CD4-positive, alpha-beta T cell (primary cell): Measurements from ENCODE around the gene COL23A1. TPM values are rescaled to one million over a fixed set of nuclear protein-coding genes. Genes with fewer than 3 reads are reported as not detected.
"Not testable (repeated sequence)": the region's sequence is repeated elsewhere in the genome, so short reads cannot be mapped to it uniquely, and the experiment has no call there.

ENCODE experiments used
- ATAC-seq: fragments of 200-7000 bp; cut with Tn5 transposase; one replicate; pipeline ENCODE4 v1.10.0; 2022; ENCODE audit warnings: mild to moderate bottlenecking; ENCODE audit not compliant: poor library complexity
- CTCF ChIA-PET: fragments of 350-600 bp; sonication (Branson Sonifier 250); formaldehyde crosslinking; loops from one replicate; lab custom pipeline; 2021; ENCODE audit warnings: antibody characterized with exemption, inconsistent platforms; lab: Charles Lee
- POLR2A ChIA-PET: fragments of 350-600 bp; sonication (Branson Sonifier 250); formaldehyde crosslinking; loops from one replicate; lab custom pipeline; 2021; ENCODE audit warnings: antibody characterized with exemption, inconsistent platforms; lab: Charles Lee
- DNase-seq, 14 experiments: peaks; one replicate each; pipeline ENCODE4 v3.0.0-alpha.2; 2013 to 2020; ENCODE audit warnings: mixed read lengths in 2 of 14
- H3K27ac ChIP-seq, 2 donors: one replicate each; pipeline versions ENCODE4 v1.5.1 to v1.7.0; 2013; ENCODE audit warnings: low read length in 2 of 2, low read depth in 1 of 2, mild to moderate bottlenecking in 1 of 2
- H3K27me3 ChIP-seq, 2 experiments: 1 replicate in 1 of 2; 2 replicates in 1 of 2; pipeline versions ENCODE4 v1.6.1 to v1.7.0; 2013; ENCODE audit warnings: low read length in 2 of 2, control low read depth in 1 of 2, mild to moderate bottlenecking in 1 of 2, moderate library complexity in 1 of 2; ENCODE audit not compliant: insufficient read depth in 2 of 2, control insufficient read depth in 1 of 2
- H3K36me3 ChIP-seq: one replicate; pipeline ENCODE4 v1.6.1; 2013; ENCODE audit warnings: low read length, control low read depth; ENCODE audit not compliant: insufficient read depth
- H3K4me1 ChIP-seq: one replicate; pipeline ENCODE4 v1.6.1; 2013; ENCODE audit warnings: low read length, control low read depth; ENCODE audit not compliant: insufficient read depth
- H3K4me3 ChIP-seq: one replicate; pipeline ENCODE4 v1.5.1; 2013; ENCODE audit warnings: mild to moderate bottlenecking, low read length, moderate library complexity
- H3K9me3 ChIP-seq, 2 experiments: 1 replicate in 1 of 2; 2 replicates in 1 of 2; pipeline versions ENCODE4 v1.6.1 to v1.7.0; 2013; ENCODE audit warnings: low read length in 2 of 2, mild to moderate bottlenecking in 2 of 2, control low read depth in 1 of 2, moderate library complexity in 1 of 2; ENCODE audit not compliant: control insufficient read depth in 1 of 2, insufficient read depth in 1 of 2
- H3K27ac Mint-ChIP-seq: one replicate; pipeline ENCODE4 v1.8.0; 2020; ENCODE audit warnings: mixed read lengths
- H3K27me3 Mint-ChIP-seq: one replicate; pipeline ENCODE4 v1.8.0; 2021; ENCODE audit warnings: mixed read lengths
- H3K36me3 Mint-ChIP-seq: one replicate; pipeline ENCODE4 v1.8.0; 2021; ENCODE audit warnings: low read depth, mixed read lengths
- H3K4me1 Mint-ChIP-seq: one replicate; pipeline ENCODE4 v1.8.0; 2021; ENCODE audit warnings: low read depth, mixed read lengths
- H3K4me3 Mint-ChIP-seq: one replicate; pipeline ENCODE4 v1.8.0; 2020; ENCODE audit warnings: mild to moderate bottlenecking, mixed read lengths
- H3K9me3 Mint-ChIP-seq: one replicate; pipeline ENCODE4 v1.8.0; 2020; ENCODE audit warnings: mixed read lengths
- intact Hi-C, 2 experiments: fragments of 100-400 bp; cut with DNase I in 1 of 2; cut with micrococcal nuclease in 1 of 2; formaldehyde crosslinking; loops; one replicate each; pipeline versions ENCODE4 v1.15.1 to v1.9.0; 2023 to 2025; cut with DNase I, micrococcal nuclease
- total RNA-seq, 174 experiments: library from RNA in 2 of 174; stranded (reverse) in 2 of 174; gene quantifications; one replicate each; pipeline ENCODE4 v1.2.3 and lab custom pipeline; 2021 to 2026
- TF ChIP-seq, protein P1 (sequence below): fragments of 200-600 bp; IDR thresholded peaks from one replicate; pipeline ENCODE4 v1.8.0; 2022; ENCODE audit warnings: antibody characterized with exemption, mild to moderate bottlenecking

Gene COL23A1
- total RNA-seq, 2 experiments from 2014 or later: not detected

DNA sequence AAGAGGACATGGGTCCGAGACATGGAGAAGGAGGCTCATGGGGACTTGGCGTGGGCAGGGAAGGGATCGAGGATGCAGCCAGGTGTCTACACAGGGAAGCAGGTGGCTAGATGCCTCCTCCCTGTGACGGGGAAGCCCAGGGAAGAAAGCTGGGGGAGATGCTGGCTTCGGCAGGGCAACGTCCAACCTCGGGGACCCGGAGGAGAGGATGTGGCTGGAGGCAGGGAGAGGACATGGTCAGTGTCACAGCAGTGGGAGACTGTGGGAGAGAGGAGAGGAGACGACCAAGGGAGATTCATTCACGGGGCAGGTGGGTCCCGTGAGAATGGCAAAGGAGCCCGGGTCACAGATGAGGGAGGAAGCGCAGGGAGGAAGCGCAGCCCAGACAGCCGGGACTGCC, 284.4 kb downstream of the COL23A1 start:
- H3K4me1 Mint-ChIP-seq: no peaks in the 10 kb centered on the region
- Histone ChIP-seq H3K4me1 (no peaks in the 10 kb centered on the region), H3K27me3 (peaks cover 0 to 3% of the 10 kb centered on the region in 2 experiments), H3K36me3 (no peaks in the 10 kb centered on the region), H3K27ac (no peak overlapping the region), H3K9me3 (no peaks in the 10 kb centered on the region), H3K4me3 (no peak overlapping the region)
- peaks cover 14% of the 10 kb centered on the region for H3K27me3 Mint-ChIP-seq
- ATAC-seq (no peak), DNase-seq (no peak)
- intact Hi-C loops: no loop called here
- TF ChIP-seq, protein P1, sequence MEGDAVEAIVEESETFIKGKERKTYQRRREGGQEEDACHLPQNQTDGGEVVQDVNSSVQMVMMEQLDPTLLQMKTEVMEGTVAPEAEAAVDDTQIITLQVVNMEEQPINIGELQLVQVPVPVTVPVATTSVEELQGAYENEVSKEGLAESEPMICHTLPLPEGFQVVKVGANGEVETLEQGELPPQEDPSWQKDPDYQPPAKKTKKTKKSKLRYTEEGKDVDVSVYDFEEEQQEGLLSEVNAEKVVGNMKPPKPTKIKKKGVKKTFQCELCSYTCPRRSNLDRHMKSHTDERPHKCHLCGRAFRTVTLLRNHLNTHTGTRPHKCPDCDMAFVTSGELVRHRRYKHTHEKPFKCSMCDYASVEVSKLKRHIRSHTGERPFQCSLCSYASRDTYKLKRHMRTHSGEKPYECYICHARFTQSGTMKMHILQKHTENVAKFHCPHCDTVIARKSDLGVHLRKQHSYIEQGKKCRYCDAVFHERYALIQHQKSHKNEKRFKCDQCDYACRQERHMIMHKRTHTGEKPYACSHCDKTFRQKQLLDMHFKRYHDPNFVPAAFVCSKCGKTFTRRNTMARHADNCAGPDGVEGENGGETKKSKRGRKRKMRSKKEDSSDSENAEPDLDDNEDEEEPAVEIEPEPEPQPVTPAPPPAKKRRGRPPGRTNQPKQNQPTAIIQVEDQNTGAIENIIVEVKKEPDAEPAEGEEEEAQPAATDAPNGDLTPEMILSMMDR: no peak
- H3K36me3 Mint-ChIP-seq: no peaks in the 10 kb centered on the region
- CTCF ChIA-PET: no interaction called here
- POLR2A ChIA-PET: no interaction called here
- no peak overlapping the region for H3K27ac Mint-ChIP-seq
- H3K9me3 Mint-ChIP-seq: peaks cover 2% of the 10 kb centered on the region
- H3K4me3 Mint-ChIP-seq: no peak overlapping the region

DNA sequence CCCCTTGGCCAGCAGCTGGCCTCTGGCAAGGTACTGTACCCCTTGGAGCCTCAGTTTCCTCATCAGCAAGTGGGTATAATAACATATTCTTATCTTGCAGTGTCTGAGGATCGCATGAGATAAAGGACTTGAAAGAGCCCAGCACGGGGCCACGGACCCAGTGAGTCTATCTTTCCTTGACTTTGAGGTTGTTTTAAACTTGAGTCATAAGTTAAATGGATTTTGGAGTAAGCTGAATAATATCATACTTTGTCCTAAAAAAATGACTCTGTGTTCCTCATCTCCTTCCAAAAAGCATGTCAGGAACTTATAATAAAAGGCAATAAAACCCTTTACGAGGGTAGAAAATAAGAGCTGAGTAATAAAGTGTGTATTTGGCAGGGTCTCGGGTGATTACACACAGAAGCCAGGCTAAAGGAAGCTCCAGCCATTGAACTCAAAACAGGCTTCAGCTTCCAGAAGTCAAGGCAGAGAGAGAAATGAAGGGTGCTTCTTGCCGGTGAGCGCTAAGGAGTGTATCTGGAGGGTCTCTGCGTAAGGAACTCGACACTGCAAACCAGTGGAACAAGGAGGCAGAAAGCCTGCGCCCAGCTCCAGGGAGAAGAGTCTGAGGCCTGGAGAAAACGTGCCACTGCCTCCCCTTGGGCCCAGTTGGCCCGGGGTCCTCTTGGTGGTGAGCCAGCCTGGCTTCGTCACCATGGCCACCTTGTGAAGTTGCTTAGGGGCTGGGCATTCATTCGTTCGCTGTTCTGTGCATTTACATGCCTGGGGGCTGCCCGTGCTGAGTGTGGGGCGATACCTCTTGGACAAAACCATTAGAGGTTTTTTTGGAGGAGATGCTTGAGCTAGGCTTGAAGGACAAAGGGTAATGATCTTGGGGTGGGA, 285.2 kb downstream of the COL23A1 start:
- DNase-seq (no peak), ATAC-seq (no peak)
- POLR2A ChIA-PET: no interaction called here
- H3K4me3 ChIP-seq: no peak overlapping the region
- H3K36me3 ChIP-seq: no peaks in the 10 kb centered on the region
- TF ChIP-seq, protein P1: no peak
- Mint-ChIP-seq H3K36me3 (no peaks in the 10 kb centered on the region), H3K4me3 (no peak overlapping the region), H3K4me1 (no peaks in the 10 kb centered on the region), H3K27me3 (peaks cover 15% of the 10 kb centered on the region), H3K9me3 (peaks cover 2% of the 10 kb centered on the region), H3K27ac (no peak overlapping the region)
- H3K4me1 ChIP-seq: no peaks in the 10 kb centered on the region
- H3K9me3 ChIP-seq: no peaks in the 10 kb centered on the region
- no peak overlapping the region for H3K27ac ChIP-seq
- intact Hi-C loops: no loop called here
- peaks cover 0 to 3% of the 10 kb centered on the region in 2 experiments for H3K27me3 ChIP-seq
- CTCF ChIA-PET: no interaction called here

DNA sequence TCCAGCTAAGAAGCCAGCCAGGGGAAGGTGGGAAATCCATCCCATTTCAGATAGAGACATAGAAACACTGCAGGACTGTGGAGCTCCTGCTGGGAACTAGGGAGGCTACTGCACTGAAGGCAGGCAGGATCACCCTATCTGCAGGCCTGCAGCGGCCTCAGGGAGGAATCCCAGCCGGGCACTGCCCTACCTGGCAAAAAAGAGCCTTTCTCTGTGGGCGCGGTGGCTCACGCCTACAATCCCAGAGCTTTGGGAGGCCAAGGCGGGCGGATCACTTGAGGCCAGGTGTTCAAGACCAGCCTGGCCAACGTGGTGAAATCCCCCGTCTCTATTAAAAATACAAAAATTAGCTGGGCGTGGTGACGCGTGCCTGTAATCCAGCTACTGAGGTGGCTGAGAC, 286.2 kb downstream of the COL23A1 start:
- TF ChIP-seq, protein P1: no peak
- H3K27ac ChIP-seq: no peak overlapping the region
- H3K36me3 Mint-ChIP-seq: no peaks in the 10 kb centered on the region
- H3K4me3 Mint-ChIP-seq: no peak overlapping the region
- POLR2A ChIA-PET: no interaction called here
- H3K9me3 Mint-ChIP-seq: peaks cover 2% of the 10 kb centered on the region
- H3K36me3 ChIP-seq: no peaks in the 10 kb centered on the region
- CTCF ChIA-PET: interaction anchor here (0.7 kb wide), 1 partner anchor 52 kb away, joined by 3 read pairs; no protein-coding TSS in a partner anchor
- no peak overlapping the region for H3K27ac Mint-ChIP-seq
- no peaks in the 10 kb centered on the region for H3K4me1 ChIP-seq
- no peak overlapping the region for H3K4me3 ChIP-seq
- no peak for DNase-seq
- H3K9me3 ChIP-seq: no peaks in the 10 kb centered on the region
- intact Hi-C loops: no loop called here
- ATAC-seq: no peak
- H3K27me3 ChIP-seq: peaks cover 0 to 3% of the 10 kb centered on the region in 2 experiments
- no peaks in the 10 kb centered on the region for H3K4me1 Mint-ChIP-seq
- peaks cover 15% of the 10 kb centered on the region for H3K27me3 Mint-ChIP-seq

DNA sequence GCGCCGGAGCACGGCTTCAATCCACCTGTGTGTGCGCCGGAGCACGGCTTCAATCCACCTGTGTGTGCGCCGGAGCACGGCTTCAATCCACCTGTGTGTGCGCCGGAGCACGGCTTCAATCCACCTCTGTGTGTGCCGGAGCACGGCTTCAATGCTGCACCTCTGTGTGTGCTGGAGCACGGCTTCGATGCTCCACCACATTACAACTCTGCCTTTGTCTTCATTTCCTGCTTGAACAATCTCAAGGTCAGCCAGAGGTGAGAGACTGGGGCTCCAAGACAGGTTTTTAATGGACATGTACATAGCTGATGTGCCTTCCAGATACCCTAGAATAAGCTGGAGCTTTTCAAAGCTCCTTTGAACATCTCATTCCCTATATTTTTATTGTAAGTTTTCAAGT, 287.9 kb downstream of the COL23A1 start:
- H3K4me1 Mint-ChIP-seq, CTCF ChIA-PET, H3K27me3 ChIP-seq, H3K9me3 Mint-ChIP-seq, ATAC-seq, H3K9me3 ChIP-seq, H3K4me3 ChIP-seq, DNase-seq, intact Hi-C loops, POLR2A ChIA-PET, H3K27ac Mint-ChIP-seq, H3K36me3 Mint-ChIP-seq, H3K36me3 ChIP-seq, H3K27ac ChIP-seq, H3K4me1 ChIP-seq, H3K4me3 Mint-ChIP-seq: not testable (repeated sequence)
- peaks cover 15% of the 10 kb centered on the region for H3K27me3 Mint-ChIP-seq
